ENCODE results near the gene ATAD2B.

Gene ATAD2B

DNA sequence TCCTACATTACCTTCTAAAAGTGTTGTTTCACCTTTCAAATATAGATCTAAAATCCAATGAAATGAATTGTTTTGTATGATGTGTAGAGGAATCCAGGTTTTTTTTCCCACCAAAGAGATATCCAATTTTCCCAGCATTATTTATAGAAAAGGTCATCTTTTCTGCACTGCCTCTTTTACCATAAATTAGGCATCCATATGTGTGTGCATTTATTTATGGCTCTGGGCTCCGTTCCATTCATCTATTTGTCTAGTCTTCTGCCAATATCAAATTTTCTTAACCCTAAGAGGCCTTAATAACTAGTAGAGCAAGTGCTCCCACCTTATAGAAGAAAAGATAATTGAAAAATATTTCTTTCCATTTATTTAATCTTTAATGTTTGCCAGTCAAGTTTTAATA is 88.3 kb downstream of the ATAD2B start:
- H3K4me3 ChIP-seq (ENCODE audit: low read length): no peak overlapping the region
- TF ChIP-seq, protein P1, sequence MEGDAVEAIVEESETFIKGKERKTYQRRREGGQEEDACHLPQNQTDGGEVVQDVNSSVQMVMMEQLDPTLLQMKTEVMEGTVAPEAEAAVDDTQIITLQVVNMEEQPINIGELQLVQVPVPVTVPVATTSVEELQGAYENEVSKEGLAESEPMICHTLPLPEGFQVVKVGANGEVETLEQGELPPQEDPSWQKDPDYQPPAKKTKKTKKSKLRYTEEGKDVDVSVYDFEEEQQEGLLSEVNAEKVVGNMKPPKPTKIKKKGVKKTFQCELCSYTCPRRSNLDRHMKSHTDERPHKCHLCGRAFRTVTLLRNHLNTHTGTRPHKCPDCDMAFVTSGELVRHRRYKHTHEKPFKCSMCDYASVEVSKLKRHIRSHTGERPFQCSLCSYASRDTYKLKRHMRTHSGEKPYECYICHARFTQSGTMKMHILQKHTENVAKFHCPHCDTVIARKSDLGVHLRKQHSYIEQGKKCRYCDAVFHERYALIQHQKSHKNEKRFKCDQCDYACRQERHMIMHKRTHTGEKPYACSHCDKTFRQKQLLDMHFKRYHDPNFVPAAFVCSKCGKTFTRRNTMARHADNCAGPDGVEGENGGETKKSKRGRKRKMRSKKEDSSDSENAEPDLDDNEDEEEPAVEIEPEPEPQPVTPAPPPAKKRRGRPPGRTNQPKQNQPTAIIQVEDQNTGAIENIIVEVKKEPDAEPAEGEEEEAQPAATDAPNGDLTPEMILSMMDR (conservative IDR thresholded peaks at IDR 0.05; ENCODE audit: low read depth, low read length): no peak
- no peak for DNase-seq (ENCODE audit: low read depth)

DNA sequence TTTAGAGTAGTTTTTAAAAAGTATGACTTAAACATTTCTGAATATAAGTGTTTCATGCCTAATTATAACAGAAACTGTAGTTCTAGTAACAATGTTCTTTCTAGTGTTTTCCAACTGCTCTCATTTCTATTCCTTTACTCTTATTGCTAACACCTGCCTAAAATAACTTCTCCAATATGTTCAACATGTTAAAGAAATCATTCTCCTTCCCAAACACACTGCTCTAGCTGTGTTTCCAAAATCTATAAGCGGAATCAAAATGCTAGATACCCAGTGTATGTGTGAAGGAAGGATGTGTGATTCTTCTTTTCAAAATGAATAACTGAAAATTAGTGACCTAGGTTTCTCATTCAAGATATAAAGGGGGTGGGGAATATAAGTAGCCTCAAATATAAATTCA is 89.1 kb downstream of the ATAD2B start:
- DNase-seq (ENCODE audit: low read depth): no peak
- no peak overlapping the region for H3K4me3 ChIP-seq (ENCODE audit: low read length)
- TF ChIP-seq, protein P1 (conservative IDR thresholded peaks at IDR 0.05; ENCODE audit: low read depth, low read length): no peak

DNA sequence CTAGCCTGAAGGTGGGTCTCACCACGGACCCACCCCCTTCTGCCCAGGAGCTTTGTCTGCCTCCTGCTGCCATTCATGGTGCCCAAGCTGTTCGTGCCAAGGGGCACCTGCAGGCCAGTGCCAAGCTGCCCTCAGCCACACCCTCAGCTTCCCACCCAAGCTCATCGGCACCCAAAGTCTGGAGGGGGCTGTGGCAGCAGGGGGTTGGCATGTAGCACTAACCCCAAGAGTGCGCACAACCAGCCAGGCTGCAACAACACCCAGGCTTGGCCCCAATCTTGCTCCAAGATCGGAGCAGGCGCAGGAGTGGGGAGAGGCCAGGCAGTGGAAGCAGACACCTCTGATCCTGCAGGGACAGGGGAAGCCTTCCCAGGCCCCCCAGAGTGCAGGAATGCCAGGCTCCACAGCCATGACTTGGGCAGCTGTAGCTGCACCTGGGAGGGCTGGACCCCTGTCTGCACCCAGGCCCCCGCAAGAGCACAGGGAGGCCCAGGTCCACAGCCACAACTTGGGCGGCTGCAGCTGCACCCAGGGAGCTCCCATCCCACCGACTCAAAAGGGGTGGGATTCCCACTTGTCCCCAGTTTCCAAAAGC is 89.9 kb downstream of the ATAD2B start:
- TF ChIP-seq, protein P1 (conservative IDR thresholded peaks at IDR 0.05; ENCODE audit: low read depth, low read length): no peak

DNA sequence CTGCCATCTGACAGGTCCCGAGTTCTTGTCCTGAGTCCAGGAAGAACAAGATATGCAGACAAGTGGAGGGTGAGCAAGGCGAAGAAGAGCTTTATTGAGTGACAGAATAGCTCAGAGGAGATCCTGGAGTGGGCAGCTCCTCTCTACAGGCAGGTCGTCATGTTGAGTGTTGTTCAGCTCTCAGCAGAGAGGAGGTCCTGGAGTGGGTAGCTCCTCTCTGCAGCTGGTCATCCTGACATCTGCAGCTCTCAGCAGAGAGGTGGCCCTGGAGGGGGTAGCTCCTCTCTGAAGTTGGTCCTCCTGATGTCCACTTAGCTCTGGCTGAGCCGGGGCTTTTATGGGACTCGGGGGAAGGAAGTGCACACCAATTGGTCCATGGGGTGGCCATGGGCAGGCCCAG is 90.4 kb downstream of the ATAD2B start:
- no peak overlapping the region for H3K4me3 ChIP-seq (ENCODE audit: low read length)
- no peak for DNase-seq (ENCODE audit: low read depth)
- TF ChIP-seq, protein P1 (conservative IDR thresholded peaks at IDR 0.05; ENCODE audit: low read depth, low read length): no peak

More for the DNA sequence above, 89.9 kb downstream of the ATAD2B start:
- no peak for DNase-seq (ENCODE audit: low read depth)
- H3K4me3 ChIP-seq (ENCODE audit: low read length): no peak overlapping the region

DNA sequence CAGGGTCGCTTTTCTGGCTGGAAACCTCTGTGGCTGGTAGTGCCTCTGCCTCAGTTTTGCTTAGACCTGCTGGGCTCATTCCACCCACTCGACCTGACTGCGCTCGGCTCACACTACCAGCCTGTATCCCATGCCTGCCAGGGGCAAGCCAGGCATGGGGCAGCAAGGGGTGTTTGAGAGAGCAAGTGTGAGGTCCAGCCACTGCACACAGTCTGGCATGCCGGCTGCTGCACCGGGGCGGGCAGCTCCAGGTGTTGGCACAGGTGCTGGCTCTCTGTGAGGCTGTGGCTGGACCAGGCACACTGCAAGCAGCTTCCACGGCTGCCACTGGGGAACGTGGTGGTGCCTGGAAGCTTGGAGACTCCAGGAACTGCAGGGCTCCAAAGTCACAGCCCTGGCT is 90.9 kb downstream of the ATAD2B start:
- TF ChIP-seq, protein P1 (conservative IDR thresholded peaks at IDR 0.05; ENCODE audit: low read depth, low read length): no peak
- DNase-seq (ENCODE audit: low read depth): no peak
- no peak overlapping the region for H3K4me3 ChIP-seq (ENCODE audit: low read length)

DNA sequence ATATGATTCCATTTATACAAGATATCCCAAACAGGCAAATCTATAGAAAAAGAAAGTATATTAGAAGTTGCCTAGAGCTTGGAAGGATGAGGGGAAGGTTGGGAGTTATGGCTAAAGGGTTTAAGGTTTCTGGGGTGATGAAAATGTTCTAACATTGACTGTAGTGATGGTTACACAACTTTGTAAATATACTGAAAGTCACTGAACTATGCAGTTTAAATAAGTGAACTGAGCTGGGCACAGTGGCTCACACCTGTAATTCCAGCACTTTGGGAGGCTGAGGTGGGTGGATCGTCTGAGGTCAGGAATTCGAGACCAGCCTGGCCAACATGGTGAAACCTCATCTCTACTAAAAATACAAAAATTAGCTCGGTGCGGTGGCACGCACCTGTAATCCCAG is 91.5 kb downstream of the ATAD2B start:
- H3K4me3 ChIP-seq (ENCODE audit: low read length): no peak overlapping the region
- TF ChIP-seq, protein P1 (conservative IDR thresholded peaks at IDR 0.05; ENCODE audit: low read depth, low read length): no peak
- DNase-seq (ENCODE audit: low read depth): no peak

DNA sequence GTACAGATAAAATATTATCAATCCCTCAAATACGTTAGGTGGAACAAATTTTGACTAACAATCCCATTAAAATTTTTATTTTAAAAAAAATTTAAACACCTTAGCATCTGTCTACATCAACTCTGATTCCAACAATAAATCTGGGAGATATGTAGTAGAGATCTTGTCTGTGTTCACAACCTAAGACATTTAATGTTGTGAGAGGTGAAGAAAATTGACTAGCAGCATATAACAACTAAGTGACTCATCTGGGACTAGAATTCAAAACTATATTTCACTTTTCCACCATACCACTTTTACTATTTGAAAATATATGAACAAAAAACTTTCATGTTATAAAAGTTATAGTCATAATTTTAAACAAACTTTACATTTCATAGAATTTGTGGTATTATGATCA is 97.9 kb downstream of the ATAD2B start:
- no peak overlapping the region for H3K4me3 ChIP-seq (ENCODE audit: low read length)

More for the DNA sequence above, 97.9 kb downstream of the ATAD2B start:
- no peak for DNase-seq (ENCODE audit: low read depth)
- TF ChIP-seq, protein P1 (conservative IDR thresholded peaks at IDR 0.05; ENCODE audit: low read depth, low read length): no peak

All from retinal pigment epithelial cell (primary cell).